Peyer's patch (tissue), 4 donors: ENCODE measurements around the gene NEUROD2.

Experiments
- CTCF ChIP-seq, 6 experiments: fragments of 450-650 bp in 4 of 6; fragments of 200-600 bp in 2 of 6; sonication (generic) in 1 of 6; IDR thresholded peaks; one replicate each; pipeline ENCODE4 v1.5.1; 2017 to 2019; ENCODE audit warnings: antibody characterized with exemption in 6 of 6, mild to moderate bottlenecking in 3 of 6, moderate library complexity in 1 of 6
- POLR2A ChIP-seq, 2 donors: fragments of 450-650 bp; IDR thresholded peaks; one replicate each; pipeline ENCODE4 v1.5.1; 2017; ENCODE audit warnings: antibody characterized with exemption in 2 of 2, mild to moderate bottlenecking in 2 of 2, moderate library complexity in 2 of 2

DNA sequence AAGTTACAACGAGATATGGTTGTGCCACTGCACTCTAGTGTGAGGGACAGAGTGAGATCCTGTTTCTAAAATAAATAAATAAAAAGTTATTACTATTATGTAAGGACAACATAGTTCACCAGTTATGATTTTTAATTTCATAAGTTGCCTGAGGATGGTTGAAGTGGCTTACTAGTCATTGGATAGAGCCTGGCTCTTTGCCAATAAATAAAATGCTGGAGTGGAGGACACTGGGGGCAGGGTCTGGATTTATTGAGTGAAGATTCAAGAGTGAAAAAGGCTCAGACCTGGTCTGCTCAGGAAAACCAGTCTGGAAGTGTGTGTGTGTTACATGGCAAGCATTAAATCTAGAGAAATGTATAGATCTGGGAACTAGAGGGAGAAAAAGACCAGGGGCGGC lies 31.3 kb upstream of the NEUROD2 start:
- TF ChIP-seq CTCF (IDR thresholded peaks at IDR 0.05) (no peak), POLR2A (IDR thresholded peaks at IDR 0.05) (no peak)
